Heart right ventricle (tissue), 16 donors: Measurements from ENCODE around the gene CHD2. TPM values are rescaled to one million over a fixed set of nuclear protein-coding genes. Genes with fewer than 3 reads are reported as not detected.
A peak's percentile ranks its signal among the peaks of the same experiment; 100 is the strongest.

Source experiments
- ATAC-seq, 8 donors: fragments of 200-7000 bp; cut with Tn5 transposase; one replicate each; pipeline ENCODE4 v1.9.1; 2020; ENCODE audit warnings: mild to moderate bottlenecking in 8 of 8, moderate library complexity in 8 of 8, moderate number of reproducible peaks in 1 of 8
- DNase-seq, 2 donors: peaks; one replicate each; pipeline ENCODE4 v3.0.0-alpha.2; 2020
- H3K27ac ChIP-seq, 10 donors: fragments of 200-600 bp; sonication (generic) in 2 of 10; one replicate each; pipeline versions ENCODE4 v1.5.0 to v1.8.0; 2020 to 2022; ENCODE audit warnings: mild to moderate bottlenecking in 3 of 10
- H3K27me3 ChIP-seq, 7 donors: fragments of 200-600 bp; one replicate each; pipeline ENCODE4 v1.8.0; 2021 to 2022; ENCODE audit warnings: mild to moderate bottlenecking in 2 of 7
- H3K36me3 ChIP-seq, 9 donors: fragments of 200-600 bp; sonication (generic) in 1 of 9; one replicate each; pipeline versions ENCODE4 v1.5.0 to v1.8.0; 2020 to 2022; ENCODE audit warnings: mild to moderate bottlenecking in 2 of 9
- H3K4me1 ChIP-seq, 9 donors: fragments of 200-600 bp; sonication (generic) in 1 of 9; one replicate each; pipeline versions ENCODE4 v1.5.0 to v1.8.0; 2020 to 2022; ENCODE audit warnings: mild to moderate bottlenecking in 4 of 9
- H3K4me3 ChIP-seq, 10 donors: fragments of 200-600 bp; sonication (generic) in 2 of 10; one replicate each; pipeline versions ENCODE4 v1.5.0 to v1.8.0; 2020 to 2022; ENCODE audit warnings: mild to moderate bottlenecking in 7 of 10, moderate library complexity in 2 of 10
- H3K9me3 ChIP-seq, 11 donors: fragments of 200-600 bp in 10 of 11; sonication (generic) in 2 of 11; one replicate each; pipeline versions ENCODE4 v1.5.0 to v1.8.0; 2013 to 2022; ENCODE audit warnings: mild to moderate bottlenecking in 2 of 11, control low read depth in 1 of 11, moderate library complexity in 1 of 11
- WGBS, 2 donors: extraction: QIAGEN DNeasy Blood & Tissue Kit; methylation state at CpG; one replicate each; pipeline ENCODE4 v1.1.7; 2013; ENCODE audit warnings: inconsistent platforms in 1 of 2; 5-methylcytosine and 5-hydroxymethylcytosine counted together
- intact Hi-C, 10 donors: fragments of 100-400 bp; cut with DNase I; formaldehyde crosslinking; loops; one replicate each; pipeline versions ENCODE4 v1.11.1 to v1.14.2; 2022
- polyA plus RNA-seq, 2 donors: library from polyadenylated mRNA; stranded (reverse); fragments of 200-250 nt; gene quantifications; one replicate each; pipeline ENCODE4 v1.2.3, GENCODE V29; 2013
- total RNA-seq, 10 donors: library from RNA; stranded (reverse); fragmentation: NEBNext Ultra II Directional in 3 of 10; extraction: Animal tissue kit (Norgen Biotek cat#: 25700) in 3 of 10; gene quantifications; one replicate each; pipeline versions ENCODE4 v1.2.1 to v1.2.4, GENCODE V29; 2021 to 2023
- TF ChIP-seq, protein P1 (sequence below), 9 donors: fragments of 200-600 bp; sonication (generic) in 2 of 9; IDR thresholded peaks; one replicate each; pipeline versions ENCODE4 v1.5.0 to v1.8.0; 2021 to 2022; ENCODE audit warnings: antibody characterized with exemption in 9 of 9, mild to moderate bottlenecking in 5 of 9, moderate library complexity in 1 of 9
- donor health status: Arrhythmogenic right ventricular cardiomyopathy.
- donor health status: ischemic (EF 13 %, LVEDD 7.1; RV severe dilation, severe dysfunction).
- donor health status: healthy with polysubstance abuse.
- donor health status: DM: no; HTN: yes; CAD: no.
- donor health status: DM: no; HTN: no; CAD: no.
- donor health status: ischemic (EF 25% LVEDD 6.9; RV normal size, moderate dysfunction).
- donor health status: ischemic (EF 25% LVEDD 5.7; RV mildly dilated, moderate dysfunction).
- donor health status: healthy.
- donor health status: DM: yes; HTN: yes; CAD: no.
- donor health status: Ischemic cardiomyopathy.
- donor health status: ischemic (EF 35%, LVEDD 5.7; RV mildly dilated, moderate dysfunction).
- donor health status: nonischemic (EF 11% LVEDD 7.7; RV severe dilation, severe dysfunction).
- donor health status: DM: yes; HTN: yes; CAD: no.
- donor health status: PGD.
- donor health status: ischemic (EF 29% LVEDD 5.4; RV normal size, mild dysfunction).
- donor health status: nonischemic (EF 23%, LVEDD 6.1; RV moderate dilation, normal function).

Gene CHD2
- total and polyA plus RNA-seq, 12 donors, result 12.2 to 74.0 (median 54.6) TPM

DNA sequence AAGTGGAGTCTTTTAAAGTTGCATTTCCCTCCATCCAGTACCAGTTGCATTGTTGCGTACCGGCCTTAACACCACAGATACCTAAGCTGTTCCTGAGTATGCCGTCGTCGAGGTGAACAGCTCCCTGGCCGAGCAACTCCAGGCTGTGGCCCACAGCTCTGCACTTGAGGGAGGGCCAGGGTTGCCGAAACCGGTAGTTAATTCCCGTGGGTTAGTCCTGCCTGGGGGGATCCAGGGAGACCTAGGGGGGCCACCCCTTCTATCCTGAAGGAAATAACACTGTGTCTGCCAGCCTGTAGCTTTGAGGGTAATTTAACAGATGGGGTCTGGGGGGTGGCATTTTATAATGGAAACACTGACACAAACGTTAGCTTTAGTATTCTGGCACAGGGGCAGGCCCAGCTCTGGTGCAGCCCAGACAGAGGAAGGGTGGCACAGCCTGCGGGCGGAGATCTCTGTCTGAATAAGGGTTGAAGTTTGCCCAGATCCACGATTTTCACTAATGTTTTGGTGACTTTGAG lies 128.0 kb downstream of the CHD2 start:
- DNase-seq (no peak), ATAC-seq (peak in 7 of 8 donors; percentile 2 to 24 (median 16))
- 43 to 45% methylated on average over 13 of the region's 13 CpGs for WGBS, 2 donors
- Histone ChIP-seq H3K36me3 (peaks cover 0 to 50% (median 22%) of the 10 kb centered on the region in 9 donors), H3K27ac (peak overlapping the region; percentile 70 to 91 (median 86)), H3K9me3 (no peaks in the 10 kb centered on the region), H3K4me1 (peaks cover 24 to 78% (median 55%) of the 10 kb centered on the region in 9 donors), H3K4me3 (no peak overlapping the region), H3K27me3 (no peaks in the 10 kb centered on the region)
- intact Hi-C loops, result loop anchor here in 2 of 10 donors (2.0 to 10.0 kb wide), 2 partner anchors 233 to 1093 kb away; no protein-coding TSS in a partner anchor
- TF ChIP-seq, protein P1, sequence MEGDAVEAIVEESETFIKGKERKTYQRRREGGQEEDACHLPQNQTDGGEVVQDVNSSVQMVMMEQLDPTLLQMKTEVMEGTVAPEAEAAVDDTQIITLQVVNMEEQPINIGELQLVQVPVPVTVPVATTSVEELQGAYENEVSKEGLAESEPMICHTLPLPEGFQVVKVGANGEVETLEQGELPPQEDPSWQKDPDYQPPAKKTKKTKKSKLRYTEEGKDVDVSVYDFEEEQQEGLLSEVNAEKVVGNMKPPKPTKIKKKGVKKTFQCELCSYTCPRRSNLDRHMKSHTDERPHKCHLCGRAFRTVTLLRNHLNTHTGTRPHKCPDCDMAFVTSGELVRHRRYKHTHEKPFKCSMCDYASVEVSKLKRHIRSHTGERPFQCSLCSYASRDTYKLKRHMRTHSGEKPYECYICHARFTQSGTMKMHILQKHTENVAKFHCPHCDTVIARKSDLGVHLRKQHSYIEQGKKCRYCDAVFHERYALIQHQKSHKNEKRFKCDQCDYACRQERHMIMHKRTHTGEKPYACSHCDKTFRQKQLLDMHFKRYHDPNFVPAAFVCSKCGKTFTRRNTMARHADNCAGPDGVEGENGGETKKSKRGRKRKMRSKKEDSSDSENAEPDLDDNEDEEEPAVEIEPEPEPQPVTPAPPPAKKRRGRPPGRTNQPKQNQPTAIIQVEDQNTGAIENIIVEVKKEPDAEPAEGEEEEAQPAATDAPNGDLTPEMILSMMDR (IDR thresholded peaks at IDR 0.05), result no peak

DNA sequence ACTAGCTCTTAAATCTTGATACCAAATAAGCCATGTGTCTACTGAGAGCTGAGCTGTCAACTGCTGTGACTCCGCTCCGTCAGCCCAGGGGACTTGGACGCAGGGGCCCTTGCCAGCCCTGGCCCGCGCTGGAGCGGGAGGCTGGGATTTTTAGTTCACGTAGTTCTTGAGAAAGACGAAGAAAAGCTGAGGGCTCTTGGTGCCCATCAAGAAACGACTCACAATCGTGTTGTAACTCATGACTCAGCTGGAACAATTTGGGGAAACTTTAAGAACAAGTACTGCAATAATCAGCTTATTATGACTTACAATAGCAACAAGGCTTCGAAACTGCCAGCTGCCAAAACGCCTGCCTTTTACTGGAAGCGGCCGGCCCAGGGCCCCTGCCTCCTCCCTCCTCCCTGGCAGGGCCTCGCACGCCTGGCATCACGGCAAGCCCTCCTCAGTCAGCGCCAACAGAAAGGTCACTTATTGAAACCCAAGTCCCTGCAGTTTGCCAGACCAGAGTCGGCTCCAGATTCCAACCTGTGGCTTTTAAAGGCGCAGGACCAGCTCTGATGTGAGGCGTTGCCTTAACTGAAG lies 128.6 kb downstream of the CHD2 start:
- no peak overlapping the region for H3K4me3 ChIP-seq
- DNase-seq (peak; percentile 77 to 86), ATAC-seq (peak; percentile 63 to 80 (median 77))
- no peaks in the 10 kb centered on the region for H3K9me3 ChIP-seq
- intact Hi-C loops, result loop anchor here in 2 of 10 donors (2.0 to 10.0 kb wide), 2 partner anchors 234 to 1092 kb away; no protein-coding TSS in a partner anchor
- H3K4me1 ChIP-seq, result peaks cover 24 to 74% (median 55%) of the 10 kb centered on the region in 9 donors
- peak overlapping the region; percentile 70 to 91 (median 86) for H3K27ac ChIP-seq
- H3K27me3 ChIP-seq, result no peaks in the 10 kb centered on the region
- peaks cover 0 to 44% (median 18%) of the 10 kb centered on the region in 9 donors for H3K36me3 ChIP-seq
- TF ChIP-seq, protein P1 (IDR thresholded peaks at IDR 0.05), result no peak
- WGBS, 2 donors, result 26 to 36% methylated on average over 21 of the region's 21 CpGs

DNA sequence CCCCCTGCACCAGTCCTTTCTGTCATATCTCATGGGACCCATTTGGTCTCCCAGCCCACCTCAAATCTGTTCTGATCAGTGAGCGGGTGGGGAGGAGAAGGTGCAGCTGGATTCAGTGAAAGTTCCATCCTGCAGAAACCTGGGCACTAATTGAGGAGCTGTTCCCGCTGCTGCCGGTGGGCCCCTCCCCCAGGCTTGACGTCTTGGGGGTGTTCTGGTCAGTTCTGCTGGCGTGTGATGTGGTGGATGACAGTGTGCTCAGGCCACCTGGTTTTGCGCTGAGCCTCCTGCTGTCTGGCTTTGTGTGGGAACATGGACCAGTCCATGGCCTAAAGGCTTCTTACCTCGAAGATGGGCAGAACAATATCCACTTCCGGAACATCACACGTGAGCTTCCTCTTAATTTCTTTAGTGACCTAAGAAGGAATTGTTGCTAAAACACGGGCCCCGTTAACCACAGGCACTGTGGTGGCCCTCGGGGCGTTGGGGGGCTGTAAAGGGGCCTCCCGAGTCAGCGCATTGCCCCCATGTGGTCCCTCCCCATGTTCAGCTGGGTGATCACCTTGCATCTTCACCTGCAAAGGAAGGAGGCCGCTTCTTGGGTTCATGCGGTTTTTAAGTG lies 129.2 kb downstream of the CHD2 start:
- H3K27ac ChIP-seq, result peak overlapping the region; percentile 70 to 91 (median 86)
- no peak overlapping the region for H3K4me3 ChIP-seq
- H3K27me3 ChIP-seq, result no peaks in the 10 kb centered on the region
- peaks cover 24 to 68% (median 55%) of the 10 kb centered on the region in 9 donors for H3K4me1 ChIP-seq
- TF ChIP-seq, protein P1 (IDR thresholded peaks at IDR 0.05), result no peak
- intact Hi-C loops, result loop anchor here in 2 of 10 donors (2.0 to 10.0 kb wide), 2 partner anchors 235 to 1091 kb away; no protein-coding TSS in a partner anchor
- no peaks in the 10 kb centered on the region for H3K9me3 ChIP-seq
- WGBS, 2 donors, result 60 to 69% methylated on average over 17 of the region's 17 CpGs
- peak in 7 of 8 donors; percentile 1 to 22 (median 3) for ATAC-seq
- H3K36me3 ChIP-seq, result peaks cover 0 to 38% (median 12%) of the 10 kb centered on the region in 9 donors
- no peak for DNase-seq

DNA sequence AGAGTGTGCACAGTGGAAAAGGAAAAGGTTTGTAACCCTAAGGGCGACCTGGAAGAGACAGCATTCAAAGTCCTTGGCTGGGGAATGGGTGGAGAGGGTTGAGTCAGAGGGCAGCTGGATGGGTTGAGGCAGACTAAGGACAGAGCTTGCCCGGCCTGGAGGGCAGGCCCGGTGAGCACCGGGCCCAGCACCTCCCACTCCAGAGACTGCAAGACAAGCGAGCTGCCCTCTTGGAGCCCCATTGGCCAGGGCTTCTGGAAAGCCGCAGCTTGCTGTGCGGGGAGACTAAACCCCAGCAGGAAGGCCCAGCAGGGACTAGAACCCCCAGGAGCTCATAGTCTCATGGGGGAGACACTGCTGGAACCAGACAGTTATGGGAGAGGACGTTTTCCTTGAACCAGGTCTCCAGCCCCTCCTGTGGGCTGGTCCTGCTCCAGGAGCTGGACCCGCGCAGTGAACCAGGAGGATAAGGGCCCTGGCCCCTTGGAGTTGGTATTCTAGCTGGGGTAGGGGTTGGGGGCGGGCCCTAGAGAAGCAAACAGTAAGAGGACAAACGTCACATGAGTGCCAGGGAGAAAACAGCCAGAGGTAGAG lies 129.8 kb downstream of the CHD2 start:
- Histone ChIP-seq H3K9me3 (no peaks in the 10 kb centered on the region), H3K27ac (peak overlapping the region; percentile 70 to 91 (median 86)), H3K4me1 (peaks cover 24 to 62% (median 50%) of the 10 kb centered on the region in 9 donors), H3K36me3 (peaks cover 0 to 32% (median 6%) of the 10 kb centered on the region in 9 donors), H3K27me3 (no peaks in the 10 kb centered on the region), H3K4me3 (no peak overlapping the region)
- WGBS, 2 donors, result 63 to 75% methylated on average over 12 of the region's 12 CpGs
- no peak for DNase-seq
- TF ChIP-seq, protein P1 (IDR thresholded peaks at IDR 0.05), result no peak
- ATAC-seq, result peak in 6 of 8 donors; percentile 10 to 44 (median 22)
- intact Hi-C loops, result loop anchor here (1.0 to 10.0 kb wide), 6 partner anchors 235 to 1295 kb away; no protein-coding TSS in a partner anchor
